Kidney tubule cell (primary cell): ENCODE data around the gene EEFSEC.

Source experiments
- DNase-seq: peaks from one replicate; pipeline ENCODE4 v3.0.0-alpha.2; 2018; ENCODE audit warnings: low spot score

The EEFSEC gene

GRCh38 chr3:128316481-128316891 lies 163.2 kb downstream of the EEFSEC start:
- DNase-seq: no peak

DNA sequence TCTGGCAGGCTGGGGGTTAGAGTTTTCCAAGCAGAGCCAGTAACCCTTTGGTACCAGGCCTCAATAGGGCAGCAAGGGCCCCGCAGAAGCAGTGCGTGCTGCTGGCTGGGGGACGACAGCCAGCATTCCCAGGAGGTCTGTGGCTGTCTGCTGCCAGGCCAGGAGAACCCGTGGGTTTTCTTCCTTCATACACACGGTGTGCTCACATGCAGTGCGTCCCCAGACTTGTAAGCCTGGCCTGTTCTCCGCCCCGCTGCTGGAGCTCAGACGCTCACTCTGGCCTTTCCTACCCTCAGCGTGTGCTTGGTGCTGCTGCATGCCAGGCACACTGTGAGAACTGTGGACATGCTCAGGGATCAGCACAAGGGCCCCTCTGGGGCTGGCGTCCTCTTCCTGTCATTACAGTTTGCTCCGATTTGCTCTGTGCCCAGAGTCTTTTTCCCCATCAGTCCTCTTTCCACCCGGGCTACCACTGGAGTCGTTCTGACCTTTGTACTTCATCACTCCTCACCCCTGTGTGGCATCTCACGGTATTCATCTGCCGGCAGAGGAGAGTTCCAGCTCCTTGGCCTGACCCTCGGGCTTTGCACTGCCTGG lies 163.9 kb downstream of the EEFSEC start:
- no peak for DNase-seq

GRCh38 chr3:128317698-128318231 lies 164.5 kb downstream of the EEFSEC start:
- no peak for DNase-seq

- no peak for DNase-seq
These were observed 165.1 kb downstream of the EEFSEC start for GRCh38 chr3:128318275-128318941.

GRCh38 chr3:128319107-128319506 lies 165.8 kb downstream of the EEFSEC start:
- DNase-seq: no peak

DNA sequence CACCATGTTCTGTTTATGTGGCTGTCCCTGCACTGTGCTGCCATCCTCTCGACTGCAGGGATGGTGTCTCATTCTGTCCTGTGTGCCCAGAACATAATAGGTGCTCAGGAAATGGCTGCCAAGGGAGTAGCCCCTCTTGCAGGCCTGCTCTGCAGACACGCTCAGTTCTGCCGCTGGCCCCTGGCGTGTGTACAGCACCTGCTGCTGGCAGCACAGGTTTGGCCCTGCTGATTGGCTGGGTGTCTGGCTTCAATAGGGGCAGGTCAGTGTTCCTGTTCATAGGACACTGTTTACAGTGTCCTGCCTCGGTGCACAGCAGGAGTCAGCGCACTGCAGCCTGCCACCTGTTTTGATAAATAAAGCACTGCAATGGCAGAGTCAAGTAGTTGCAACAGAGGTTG lies 166.5 kb downstream of the EEFSEC start:
- peak; percentile 11 for DNase-seq

GRCh38 chr3:128320551-128321340 lies 167.5 kb downstream of the EEFSEC start:
- no peak for DNase-seq

DNA sequence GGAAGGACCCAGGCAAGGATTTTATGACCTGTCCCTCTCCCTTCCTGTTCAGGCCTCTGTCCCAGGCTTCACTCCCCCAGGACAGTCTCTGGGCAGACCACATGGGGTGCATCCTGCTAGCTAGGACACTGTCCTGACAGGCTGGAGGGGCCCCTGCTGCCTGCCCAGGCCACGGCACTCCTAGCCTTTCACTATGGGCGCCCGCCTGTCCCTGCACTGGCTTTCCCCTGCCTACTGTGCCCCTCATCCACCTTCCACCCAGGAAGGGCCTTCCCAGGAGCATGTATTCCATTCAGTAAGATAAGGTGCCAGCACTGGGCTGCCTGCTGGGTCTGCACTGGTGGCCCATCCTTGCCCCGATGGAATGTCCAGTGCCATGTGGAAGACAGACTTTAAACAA lies 168.1 kb downstream of the EEFSEC start:
- DNase-seq: no peak

DNA sequence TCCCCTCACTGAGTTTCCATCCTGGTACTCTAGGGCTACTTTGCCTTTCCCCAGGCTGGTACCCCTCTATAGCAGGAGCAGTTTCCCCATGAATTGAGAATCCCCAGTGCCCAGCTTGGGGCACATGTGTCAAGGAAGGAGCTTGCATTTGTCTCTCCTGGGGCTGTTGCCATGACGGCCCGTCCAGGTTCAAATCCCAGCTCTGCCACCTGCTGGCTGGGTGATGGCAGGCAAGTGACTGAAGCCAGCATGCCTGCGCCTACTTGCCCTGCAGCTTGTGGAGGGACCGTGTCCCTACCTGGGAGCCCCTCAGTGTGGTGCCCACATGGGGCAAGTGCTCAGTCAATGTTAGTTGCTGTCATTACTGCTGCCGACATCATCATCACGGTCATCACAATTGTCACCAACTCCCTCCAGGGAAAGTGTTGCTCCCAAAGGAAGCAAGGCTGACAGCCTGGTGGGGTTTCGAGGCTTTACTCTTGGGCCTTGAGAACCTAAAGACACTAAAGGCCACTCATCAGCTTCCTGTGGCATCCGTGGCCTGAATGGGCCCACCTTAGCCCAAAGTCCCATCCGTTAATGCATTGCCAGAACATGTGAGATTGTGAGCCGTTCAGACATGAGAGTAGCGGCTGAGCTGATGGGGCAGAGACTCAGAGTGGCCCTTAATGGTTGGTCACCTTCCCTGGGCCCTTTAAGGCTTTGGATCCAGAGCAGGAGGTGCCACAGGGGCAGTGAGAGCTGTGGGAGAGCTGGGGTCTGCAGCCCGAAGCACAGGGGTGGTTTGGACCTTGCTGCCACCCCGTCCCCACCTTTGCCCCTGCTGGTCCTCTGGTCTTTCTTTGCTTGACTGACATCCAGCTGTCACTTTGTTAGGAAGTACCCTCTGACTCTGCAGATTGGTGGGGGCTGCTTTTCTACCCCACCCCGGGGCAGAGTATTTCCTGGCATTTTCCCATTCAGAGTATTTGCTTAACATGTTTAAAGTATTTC lies 169.0 kb downstream of the EEFSEC start:
- peak; percentile 55 for DNase-seq

DNA sequence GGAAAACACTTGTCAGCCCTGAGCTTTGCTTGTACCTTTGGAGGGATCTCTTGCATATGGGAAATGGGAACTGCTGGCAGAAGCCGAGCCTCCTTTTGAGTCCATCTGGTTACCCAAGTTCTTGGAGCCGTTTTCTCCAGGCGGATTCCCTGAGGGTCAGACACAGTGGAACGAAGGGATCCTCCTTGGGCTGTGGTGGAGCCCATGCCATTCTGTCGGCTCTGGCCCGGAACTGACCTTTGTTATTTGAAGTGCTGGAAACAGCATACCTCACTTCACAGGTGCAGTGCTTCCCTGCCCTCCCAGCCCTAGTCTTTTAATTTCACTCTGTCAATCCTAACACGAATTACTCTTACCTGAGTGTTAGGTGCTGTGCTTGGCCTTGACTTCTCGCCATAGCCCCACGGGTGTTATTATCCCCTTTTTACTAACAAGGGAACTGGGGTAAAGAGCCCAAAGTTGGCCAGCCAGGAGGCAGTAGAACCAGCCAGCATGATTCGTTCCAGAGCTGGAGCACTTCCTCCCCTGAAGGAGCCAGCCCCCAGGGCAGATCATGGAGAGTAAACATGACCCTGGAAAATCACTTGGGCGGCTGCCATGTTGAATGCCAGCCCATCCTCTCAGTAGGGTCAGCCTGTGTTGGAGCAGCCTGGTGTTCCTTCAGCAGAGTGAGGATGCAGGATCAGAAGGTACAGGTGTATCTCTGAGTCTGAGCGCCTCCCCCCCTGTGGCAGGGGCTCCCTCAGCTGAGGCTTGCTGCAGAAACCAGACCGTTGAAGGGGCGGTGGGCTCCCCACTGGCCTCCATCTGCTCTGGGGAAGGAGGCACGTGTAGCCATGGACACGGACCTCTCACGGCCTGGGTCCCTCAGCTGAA lies 170.2 kb downstream of the EEFSEC start:
- no peak for DNase-seq

GRCh38 chr3:128324911-128325592 lies 171.8 kb downstream of the EEFSEC start:
- no peak for DNase-seq

DNA sequence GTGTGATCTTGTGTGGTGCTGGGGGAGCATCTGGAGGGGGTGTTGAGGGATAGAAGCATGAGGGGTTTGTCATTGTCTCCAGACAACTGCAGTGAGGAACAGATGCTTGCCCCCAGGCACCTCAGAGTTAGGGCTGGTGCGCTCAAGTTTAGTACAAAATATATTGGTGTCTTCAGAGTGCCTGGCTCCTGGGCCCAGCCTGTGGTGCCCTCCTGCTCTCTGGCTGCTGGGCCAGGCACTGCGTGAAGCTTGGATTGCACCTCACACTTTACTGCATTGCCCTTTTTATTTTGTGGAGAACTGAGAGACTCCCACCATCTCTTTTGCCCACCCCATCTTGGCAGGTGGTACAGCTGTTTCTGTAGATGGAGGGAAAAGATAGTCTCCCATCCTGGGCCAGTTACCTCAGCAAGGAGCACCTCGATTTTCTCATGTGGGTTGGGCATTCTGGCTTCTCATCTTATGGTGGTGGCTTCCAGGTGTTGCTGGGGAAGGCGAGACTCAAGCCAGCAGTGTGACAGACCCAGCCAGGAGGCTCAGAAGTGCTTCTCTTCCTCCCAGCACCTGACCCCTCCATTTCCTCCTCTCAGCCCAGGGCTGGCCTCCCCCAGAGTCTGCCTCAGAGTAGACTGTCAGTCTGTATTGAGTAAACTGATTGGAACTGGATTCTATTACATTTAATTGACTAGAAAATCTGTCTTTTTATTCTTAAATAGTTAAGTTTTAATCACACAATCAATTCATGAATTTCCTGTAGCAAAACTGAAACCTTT lies 173.0 kb downstream of the EEFSEC start:
- no peak for DNase-seq

GRCh38 chr3:128327606-128328031 lies 174.3 kb downstream of the EEFSEC start:
- DNase-seq: no peak

DNA sequence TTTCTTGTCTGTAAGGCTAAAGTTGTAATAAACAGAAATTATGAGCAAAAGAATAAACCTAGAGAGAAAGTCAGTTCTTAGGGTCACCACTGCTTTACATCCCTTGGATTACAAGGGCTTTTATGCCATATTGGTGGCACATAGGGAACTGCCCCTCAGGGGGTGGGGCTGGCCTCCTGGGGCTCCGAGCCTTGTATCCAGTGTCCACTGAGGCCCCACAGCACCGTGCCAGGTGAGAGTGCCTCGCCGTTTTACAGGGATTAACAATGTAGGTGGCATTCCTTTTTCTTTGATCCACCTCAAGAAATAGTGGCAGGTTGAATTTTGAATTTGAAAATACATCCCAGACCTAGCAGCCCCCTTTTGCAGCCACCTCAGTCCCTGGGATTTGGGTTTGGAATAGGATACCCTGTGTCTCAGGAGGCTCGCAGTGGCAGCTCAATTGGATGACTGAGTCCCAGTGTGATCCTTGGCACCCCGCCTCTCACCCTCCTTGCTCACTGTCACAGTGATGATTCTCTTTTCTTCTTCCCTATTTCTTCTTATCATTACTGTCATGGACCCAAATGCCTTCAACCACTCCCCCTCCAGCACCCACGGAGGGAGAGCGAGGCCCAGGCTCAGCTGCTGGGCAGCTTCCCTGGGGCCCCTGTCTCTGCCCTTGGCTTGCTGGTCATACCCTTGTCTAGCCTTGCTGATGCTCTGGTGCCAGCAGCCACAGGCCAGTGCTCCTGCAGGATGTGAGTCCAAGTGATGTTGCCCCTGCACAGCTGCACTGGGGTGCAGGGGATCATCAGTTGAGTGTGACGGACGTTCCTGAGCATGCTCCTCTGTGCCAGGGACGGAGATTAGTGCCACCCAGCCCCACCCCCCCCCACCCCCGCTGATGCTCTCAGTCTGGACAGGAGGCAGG lies 175.5 kb downstream of the EEFSEC start:
- no peak for DNase-seq

- DNase-seq: no peak
These were observed 176.4 kb downstream of the EEFSEC start for GRCh38 chr3:128329491-128330213.

- DNase-seq: no peak
These were observed 177.0 kb downstream of the EEFSEC start for GRCh38 chr3:128330214-128330842.

DNA sequence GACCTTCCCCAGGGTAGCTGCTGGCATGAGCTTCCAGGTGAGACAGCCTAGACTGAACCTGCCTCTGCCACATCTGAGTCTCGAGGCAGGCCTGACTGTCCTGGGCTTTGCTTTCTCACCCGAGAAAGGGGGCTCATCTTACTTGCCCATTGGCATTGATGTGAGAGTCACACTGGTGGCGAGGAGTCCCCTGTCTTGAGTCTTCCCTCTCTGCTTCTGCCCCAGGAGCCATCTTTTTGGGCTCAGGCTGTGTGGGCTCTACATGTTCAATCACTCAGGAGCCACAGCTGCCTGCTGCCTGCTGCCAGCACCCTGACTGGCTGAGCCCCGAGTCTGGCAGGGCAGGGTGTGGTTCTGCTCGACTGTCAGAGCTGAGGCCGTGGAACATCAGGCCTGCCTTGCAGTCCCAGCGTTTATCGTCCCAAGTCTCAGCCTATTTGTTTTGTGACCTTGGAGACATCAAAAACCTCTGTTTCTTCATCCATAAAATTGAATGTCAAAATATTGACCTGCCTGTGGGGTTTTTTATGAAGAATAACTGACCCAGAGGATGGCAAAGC lies 180.9 kb downstream of the EEFSEC start:
- DNase-seq: no peak
